Lower leg skin (tissue), 4 donors: ENCODE measurements around the gene MCM5. TPM values are rescaled to one million over a fixed set of nuclear protein-coding genes. Genes with fewer than 3 reads are reported as not detected.
"Not testable (repeated sequence)": the region's sequence is repeated elsewhere in the genome, so short reads cannot be mapped to it uniquely, and the experiment has no call there.

Experiments used
- DNase-seq, 2 donors: peaks; one replicate each; pipeline ENCODE4 v3.0.0-alpha.2; 2019; ENCODE audit warnings: low spot score in 2 of 2
- H3K4me3 ChIP-seq: fragments of 200-600 bp; sonication (generic); 2 replicates; pipeline ENCODE4 v1.5.1; 2017; ENCODE audit warnings: mild to moderate bottlenecking, low read depth; ENCODE audit not compliant: poor library complexity, severe bottlenecking
- CTCF ChIP-seq, 3 donors: fragments of 450-650 bp; IDR thresholded peaks; one replicate each; pipeline ENCODE4 v1.5.1; 2016; ENCODE audit warnings: antibody characterized with exemption in 3 of 3, mild to moderate bottlenecking in 3 of 3, moderate library complexity in 2 of 3
- POLR2A ChIP-seq, 2 donors: fragments of 450-650 bp; IDR thresholded peaks; one replicate each; pipeline ENCODE4 v1.6.1; 2016 to 2017; ENCODE audit warnings: antibody characterized with exemption in 2 of 2, mild to moderate bottlenecking in 1 of 2, moderate library complexity in 1 of 2
- WGBS, 2 donors: methylation state at CpG; one replicate each; pipeline ENCODE4 v1.1.5; 2018; 5-methylcytosine and 5-hydroxymethylcytosine counted together
- intact Hi-C: fragments of 100-400 bp; cut with DNase I; formaldehyde crosslinking; loops from one replicate; pipeline ENCODE4 v1.15.0; 2023; ENCODE audit warnings: low total_unique reads
- total RNA-seq, 4 donors: library from RNA; depleted of rRNA; stranded (reverse); fragments of >200 nt; gene quantifications; one replicate each; pipeline ENCODE4 v1.1.0, GENCODE V29; 2016

The MCM5 gene
- total RNA-seq, 4 donors from 2014 or later: 10.1 to 44.3 (median 20.8) TPM

- 81 to 85% methylated on average over 5 of the region's 5 CpGs for WGBS, 2 donors
- H3K4me3 ChIP-seq: no peak overlapping the region
- intact Hi-C loops: no loop called here
- DNase-seq: no peak
- TF ChIP-seq CTCF (IDR thresholded peaks at IDR 0.05) (no peak), POLR2A (IDR thresholded peaks at IDR 0.05) (no peak)
These were observed 9.0 kb upstream of the MCM5 start for GRCh38 chr22:35390933-35391332.

GRCh38 chr22:35392357-35392756, 7.6 kb upstream of the MCM5 start:
- DNase-seq: no peak
- TF ChIP-seq CTCF (IDR thresholded peaks at IDR 0.05) (no peak), POLR2A (IDR thresholded peaks at IDR 0.05) (no peak)
- intact Hi-C loops: no loop called here
- no peak overlapping the region for H3K4me3 ChIP-seq
- WGBS, 2 donors: 87 to 91% methylated on average over 2 of the region's 2 CpGs

- no peak overlapping the region for H3K4me3 ChIP-seq
- TF ChIP-seq CTCF (IDR thresholded peaks at IDR 0.05): no peak
- no peak for TF ChIP-seq POLR2A (IDR thresholded peaks at IDR 0.05)
- 79 to 82% methylated on average over 16 of the region's 16 CpGs for WGBS, 2 donors
- no peak for DNase-seq
- intact Hi-C loops: no loop called here
These were observed 6.6 kb upstream of the MCM5 start for GRCh38 chr22:35393116-35394010.

- intact Hi-C loops: no loop called here
- 45 to 71% methylated on average over 4 of the region's 4 CpGs for WGBS, 2 donors
These were observed 6.0 kb upstream of the MCM5 start for GRCh38 chr22:35394011-35394312.

GRCh38 chr22:35394810-35395563, 5.0 kb upstream of the MCM5 start:
- DNase-seq: no peak
- intact Hi-C loops: no loop called here
- TF ChIP-seq CTCF (IDR thresholded peaks at IDR 0.05) (no peak), POLR2A (IDR thresholded peaks at IDR 0.05) (no peak)
- 88 to 89% methylated on average over 5 of the region's 5 CpGs for WGBS, 2 donors
- H3K4me3 ChIP-seq: no peak overlapping the region

More at GRCh38 chr22:35394011-35394312, 6.0 kb upstream of the MCM5 start:
- no peak for DNase-seq
- H3K4me3 ChIP-seq: no peak overlapping the region
- no peak for TF ChIP-seq POLR2A (IDR thresholded peaks at IDR 0.05)
- no peak for TF ChIP-seq CTCF (IDR thresholded peaks at IDR 0.05)

GRCh38 chr22:35396622-35397021, 3.3 kb upstream of the MCM5 start:
- H3K4me3 ChIP-seq, intact Hi-C loops, DNase-seq: not testable (repeated sequence)
- WGBS, 2 donors: 74 to 93% methylated on average over 6 of the region's 6 CpGs
